Immature natural killer cell (primary cell): ENCODE measurements around the gene C18orf63. TPM values are rescaled to one million over a fixed set of nuclear protein-coding genes. Genes with fewer than 3 reads are reported as not detected.

Experiments used
- DNase-seq, 3 donors: peaks; one replicate each; pipeline ENCODE4 v3.0.0; 2022; ENCODE audit warnings: mixed read lengths in 1 of 3
- H3K27ac Mint-ChIP-seq, 6 donors: one replicate each; pipeline ENCODE4 v1.8.0; 2020; ENCODE audit warnings: mixed read lengths in 6 of 6, mild to moderate bottlenecking in 5 of 6, inconsistent platforms in 4 of 6, moderate library complexity in 3 of 6
- H3K27me3 Mint-ChIP-seq, 3 donors: one replicate each; pipeline ENCODE4 v1.8.0; 2020 to 2021; ENCODE audit warnings: low read depth in 3 of 3, mild to moderate bottlenecking in 3 of 3, mixed read lengths in 3 of 3, moderate library complexity in 3 of 3, inconsistent platforms in 1 of 3
- H3K36me3 Mint-ChIP-seq, 3 donors: one replicate each; pipeline ENCODE4 v1.8.0; 2020; ENCODE audit warnings: mixed read lengths in 3 of 3, inconsistent platforms in 2 of 3, mild to moderate bottlenecking in 2 of 3
- H3K4me1 Mint-ChIP-seq, 2 donors: one replicate each; pipeline ENCODE4 v1.8.0; 2020; ENCODE audit warnings: inconsistent platforms in 2 of 2, mild to moderate bottlenecking in 2 of 2, mixed read lengths in 2 of 2, moderate library complexity in 1 of 2
- H3K4me3 Mint-ChIP-seq, 5 donors: one replicate each; pipeline ENCODE4 v1.8.0; 2020; ENCODE audit warnings: mild to moderate bottlenecking in 5 of 5, mixed read lengths in 5 of 5, inconsistent platforms in 3 of 5, moderate library complexity in 3 of 5
- H3K9me3 Mint-ChIP-seq, 6 donors: one replicate each; pipeline ENCODE4 v1.8.0; 2020; ENCODE audit warnings: mild to moderate bottlenecking in 6 of 6, mixed read lengths in 6 of 6, inconsistent platforms in 4 of 6, moderate library complexity in 3 of 6
- polyA plus RNA-seq, 3 donors: library from polyadenylated mRNA; unstranded; fragments of 300-500 nt; fragmentation: Illumina TruSeq; gene quantifications; one replicate each; pipeline ENCODE4 v1.2.3, GENCODE V29; 2021

The C18orf63 gene
- polyA plus RNA-seq, 3 donors from 2014 or later = not detected

DNA sequence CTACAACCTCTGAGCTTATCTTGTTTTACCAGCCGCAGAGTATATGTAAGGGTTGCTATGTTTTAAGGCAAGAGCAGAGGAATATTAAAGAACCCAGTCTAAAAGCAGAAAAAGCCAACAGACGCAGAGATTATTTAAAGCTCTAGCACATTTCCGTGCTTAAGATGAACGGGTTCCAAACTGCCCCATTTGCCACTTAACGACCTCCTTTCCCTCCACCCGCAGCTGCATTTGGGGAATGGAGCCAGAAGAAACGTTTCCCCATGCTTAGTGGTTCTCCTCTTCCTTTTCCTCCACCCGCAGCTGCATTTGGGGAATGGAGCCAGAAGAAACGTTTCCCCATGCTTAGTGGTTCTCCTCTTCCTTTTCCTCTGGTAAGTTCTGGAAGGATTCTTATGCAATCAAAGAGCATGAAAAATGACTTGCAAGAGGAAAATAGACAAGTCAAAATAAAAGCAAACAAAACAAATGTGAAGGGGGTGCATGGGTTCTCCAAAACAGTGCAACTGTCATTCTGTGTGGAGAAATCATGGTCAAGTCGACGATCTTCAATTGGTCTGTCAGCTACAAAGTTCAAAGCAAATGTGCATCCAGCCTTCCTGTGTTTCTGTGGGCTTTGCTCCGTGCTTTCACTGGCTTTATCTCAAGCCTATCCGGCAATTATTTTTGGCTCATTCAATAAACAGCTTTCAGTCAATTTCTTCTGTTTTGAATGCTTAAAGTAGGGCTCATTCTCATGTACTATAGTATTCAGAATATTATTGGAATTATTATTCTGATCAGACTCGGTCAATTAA, 83.7 kb downstream of the C18orf63 start:
- no peak for DNase-seq
- H3K4me1 Mint-ChIP-seq = no peaks in the 10 kb centered on the region
- no peaks in the 10 kb centered on the region for H3K36me3 Mint-ChIP-seq
- no peak overlapping the region for H3K27ac Mint-ChIP-seq
- no peaks in the 10 kb centered on the region for H3K9me3 Mint-ChIP-seq
- H3K4me3 Mint-ChIP-seq = no peak overlapping the region
- peaks cover 0 to 7% (median 6%) of the 10 kb centered on the region in 3 donors for H3K27me3 Mint-ChIP-seq

DNA sequence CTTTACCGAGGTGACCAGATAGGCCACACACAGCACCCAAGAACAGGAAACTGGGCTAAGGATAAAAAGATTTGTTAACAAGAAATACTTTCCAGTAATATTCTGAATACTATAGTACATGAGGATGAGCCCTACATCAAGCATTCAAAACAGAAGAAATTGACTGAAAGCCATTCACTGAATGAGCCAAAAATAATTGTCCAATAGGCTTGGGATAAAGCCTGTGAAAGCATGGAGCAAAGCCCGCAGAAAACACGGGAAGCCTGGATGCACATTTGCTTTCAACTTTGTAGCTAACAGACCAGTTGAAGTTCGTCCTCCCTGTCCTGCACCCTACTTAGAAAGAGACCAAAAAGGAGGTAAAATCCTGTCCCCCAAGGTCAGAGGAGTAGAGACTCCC, 85.2 kb downstream of the C18orf63 start:
- H3K27me3 Mint-ChIP-seq = peaks cover 0 to 9% (median 6%) of the 10 kb centered on the region in 3 donors
- no peaks in the 10 kb centered on the region for H3K4me1 Mint-ChIP-seq
- no peaks in the 10 kb centered on the region for H3K9me3 Mint-ChIP-seq
- no peak for DNase-seq
- H3K4me3 Mint-ChIP-seq = no peak overlapping the region
- no peak overlapping the region for H3K27ac Mint-ChIP-seq
- no peaks in the 10 kb centered on the region for H3K36me3 Mint-ChIP-seq

DNA sequence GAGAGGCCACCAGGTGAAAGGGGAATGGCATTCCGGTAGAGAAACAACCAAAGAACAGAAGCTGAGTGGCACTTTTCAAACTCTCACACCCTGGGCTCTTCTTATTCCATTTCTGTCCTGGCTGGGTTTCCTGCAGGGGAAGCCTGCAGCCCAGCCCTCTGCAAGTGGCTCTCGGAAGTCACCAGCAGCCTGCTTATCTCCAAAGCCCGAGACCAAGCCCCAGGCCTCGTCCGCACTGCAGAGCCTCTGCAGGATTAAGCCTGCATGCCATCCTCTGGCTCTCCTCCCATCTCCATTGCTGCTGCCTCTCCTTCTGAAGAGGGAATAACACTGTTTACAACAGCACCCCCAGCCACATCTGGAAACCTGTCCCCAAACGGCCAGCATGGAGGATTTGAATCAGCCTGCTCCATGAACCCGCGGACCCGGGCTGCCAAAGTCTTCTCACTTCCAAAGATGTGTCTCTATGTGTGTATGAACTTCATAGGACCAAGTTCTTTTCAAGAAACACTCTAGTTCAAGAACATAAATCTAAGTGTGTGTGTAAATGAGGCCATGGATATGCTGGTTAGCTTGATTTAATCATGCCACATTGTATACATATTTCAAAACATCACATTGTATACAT, 87.3 kb downstream of the C18orf63 start:
- H3K27me3 Mint-ChIP-seq = peaks cover 0 to 9% (median 0%) of the 10 kb centered on the region in 3 donors
- H3K9me3 Mint-ChIP-seq = no peaks in the 10 kb centered on the region
- peaks cover 3 to 8% of the 10 kb centered on the region in 2 donors for H3K4me1 Mint-ChIP-seq
- no peaks in the 10 kb centered on the region for H3K36me3 Mint-ChIP-seq
- no peak overlapping the region for H3K4me3 Mint-ChIP-seq
- no peak overlapping the region for H3K27ac Mint-ChIP-seq
- DNase-seq = no peak

DNA sequence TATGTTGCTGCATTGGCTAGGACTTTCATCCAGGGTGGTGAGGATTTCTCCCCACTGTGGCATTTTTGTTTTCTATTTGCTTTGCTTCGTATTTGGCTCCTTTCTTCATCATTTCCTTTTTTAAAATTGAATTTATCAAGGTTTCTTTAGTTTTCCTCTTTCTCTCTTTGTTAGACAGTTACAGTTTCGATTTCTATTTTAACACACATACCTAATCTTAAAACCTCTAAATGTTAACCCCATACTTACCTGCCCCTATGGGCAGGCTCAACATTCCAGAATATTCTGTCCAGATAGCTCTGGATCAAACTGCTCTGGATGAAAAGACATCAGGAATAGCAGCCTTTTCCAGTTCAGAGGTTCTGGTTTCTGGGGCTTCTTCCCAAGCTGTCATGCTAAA, 92.2 kb downstream of the C18orf63 start:
- H3K9me3 Mint-ChIP-seq = no peaks in the 10 kb centered on the region
- no peaks in the 10 kb centered on the region for H3K36me3 Mint-ChIP-seq
- H3K4me3 Mint-ChIP-seq = peak overlapping the region; percentile 51 to 81 (median 60)
- peak overlapping the region in 5 of 6 donors; percentile 20 to 86 (median 63) for H3K27ac Mint-ChIP-seq
- DNase-seq = no peak
- peaks cover 7 to 19% of the 10 kb centered on the region in 2 donors for H3K4me1 Mint-ChIP-seq
- H3K27me3 Mint-ChIP-seq = peaks cover 0 to 8% (median 2%) of the 10 kb centered on the region in 3 donors

Other genes with a start within 250 kb of the C18orf63 start
- gene FBXO15, start 168.0 kb upstream of the C18orf63 start, polyA plus RNA-seq = 1 to 10 TPM in 1 of 3 donors, under 1 TPM in 1, not detected in 1; 0.44 to 2.0 TPM
- gene TIMM21, start 167.3 kb upstream of the C18orf63 start, polyA plus RNA-seq = 10 to 100 TPM; 11.6 to 28.3 (median 12.3) TPM
- 10 to 100 TPM; 41.3 to 52.4 (median 43.9) TPM for gene CYB5A, start 23.9 kb upstream of the C18orf63 start, polyA plus RNA-seq
- gene DIPK1C, start 141.5 kb downstream of the C18orf63 start, polyA plus RNA-seq = not detected
- gene CNDP2, start 180.5 kb downstream of the C18orf63 start, polyA plus RNA-seq = 100 to 1,000 TPM; 117 to 187 (median 182) TPM
- gene CNDP1, start 218.7 kb downstream of the C18orf63 start, polyA plus RNA-seq = not detected